ENCODE results near the gene ZDHHC24. TPM values are rescaled to one million over a fixed set of nuclear protein-coding genes. Genes with fewer than 3 reads are reported as not detected.
A peak's percentile ranks its signal among the peaks of the same experiment; 100 is the strongest.

Gene ZDHHC24
- total RNA-seq, 1 donor = 32.0 TPM

- no peak for DNase-seq (ENCODE audit: low read depth in 2 of 3, low spot score in 2 of 3)
Observed at GRCh38 chr11:66505276-66505816, 40.5 kb downstream of the ZDHHC24 start.

GRCh38 chr11:66498506-66498905 is 47.3 kb downstream of the ZDHHC24 start:
- no peak for DNase-seq (ENCODE audit: low read depth in 2 of 3, low spot score in 2 of 3)

- DNase-seq (ENCODE audit: low read depth in 2 of 3, low spot score in 2 of 3) = no peak
Observed at GRCh38 chr11:66497206-66497605, 48.6 kb downstream of the ZDHHC24 start.

DNA sequence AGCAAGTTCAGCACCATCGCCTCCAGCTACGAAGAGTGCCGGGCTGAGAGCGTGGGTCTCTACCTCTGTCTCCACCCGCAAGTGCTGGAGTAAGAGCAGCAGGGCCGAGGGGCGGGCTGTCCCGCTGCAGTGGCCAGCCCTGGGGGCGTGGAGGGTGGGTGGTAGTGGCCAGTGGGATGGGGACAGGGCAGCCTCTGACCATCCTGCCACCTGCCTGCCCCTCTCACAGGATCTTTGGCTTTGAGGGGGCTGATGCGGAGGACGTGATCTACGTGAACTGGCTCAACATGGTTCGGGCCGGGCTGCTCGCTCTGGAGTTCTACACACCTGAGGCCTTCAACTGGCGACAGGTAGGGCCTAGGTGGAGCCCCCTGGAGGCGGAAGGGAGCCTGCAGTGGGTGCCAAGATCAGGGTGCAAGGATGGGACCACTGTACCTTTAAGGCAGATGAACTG is 50.4 kb downstream of the ZDHHC24 start:
- DNase-seq (ENCODE audit: low read depth in 2 of 3, low spot score in 2 of 3) = no peak

DNA sequence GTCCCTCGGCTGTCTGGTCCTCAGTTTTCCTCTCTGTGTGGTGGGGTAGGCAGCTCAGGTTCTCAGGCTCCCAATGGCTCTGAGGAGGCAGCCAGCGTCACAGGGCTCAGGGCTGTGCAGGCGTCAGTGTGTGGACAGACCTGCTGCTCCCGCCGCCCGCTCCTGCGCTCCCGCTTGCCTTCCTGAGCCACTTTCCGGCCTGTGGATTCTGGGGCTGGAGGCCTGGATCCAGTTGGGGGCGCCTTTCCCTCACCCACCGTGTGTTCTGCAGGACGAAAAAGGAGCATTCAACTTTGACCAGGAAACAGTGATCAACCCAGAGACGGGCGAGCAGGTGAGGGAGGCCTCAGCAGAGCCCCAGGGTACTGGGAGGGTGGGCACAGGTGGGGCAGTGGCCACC is 50.9 kb downstream of the ZDHHC24 start:
- no peak for DNase-seq (ENCODE audit: low read depth in 2 of 3, low spot score in 2 of 3)

GRCh38 chr11:66494458-66494857 is 51.4 kb downstream of the ZDHHC24 start:
- DNase-seq (ENCODE audit: low read depth in 2 of 3, low spot score in 2 of 3) = no peak

GRCh38 chr11:66493130-66493529 is 52.7 kb downstream of the ZDHHC24 start:
- DNase-seq (ENCODE audit: low read depth in 2 of 3, low spot score in 2 of 3) = no peak

GRCh38 chr11:66492161-66492865 is 53.5 kb downstream of the ZDHHC24 start:
- DNase-seq (ENCODE audit: low read depth in 2 of 3, low spot score in 2 of 3) = no peak

- DNase-seq (ENCODE audit: low read depth in 2 of 3, low spot score in 2 of 3) = no peak
Observed at GRCh38 chr11:66491315-66491935, 54.4 kb downstream of the ZDHHC24 start.

DNA sequence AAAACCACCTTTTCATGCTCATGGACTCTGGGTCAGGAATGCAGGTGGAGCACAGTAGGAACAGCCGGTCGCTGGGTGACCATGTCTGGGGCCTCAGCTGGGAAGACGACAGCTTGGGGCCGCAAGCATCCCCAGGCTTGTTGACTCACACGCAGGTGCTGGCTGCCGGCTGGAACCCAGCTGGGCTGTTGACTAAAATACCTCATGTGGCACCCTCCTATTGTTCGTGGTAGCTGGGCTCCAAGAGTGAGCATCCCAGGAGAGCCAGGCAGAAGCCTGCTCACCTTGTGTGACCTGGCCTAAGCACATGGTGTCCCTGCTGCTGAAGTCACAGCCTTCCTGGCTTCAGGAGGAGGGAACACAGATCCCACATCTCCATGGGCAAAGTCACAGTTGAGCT is 56.2 kb downstream of the ZDHHC24 start:
- no peak for DNase-seq (ENCODE audit: low read depth in 2 of 3, low spot score in 2 of 3)

GRCh38 chr11:66488957-66489356 is 56.9 kb downstream of the ZDHHC24 start:
- no peak for DNase-seq (ENCODE audit: low read depth in 2 of 3, low spot score in 2 of 3)

DNA sequence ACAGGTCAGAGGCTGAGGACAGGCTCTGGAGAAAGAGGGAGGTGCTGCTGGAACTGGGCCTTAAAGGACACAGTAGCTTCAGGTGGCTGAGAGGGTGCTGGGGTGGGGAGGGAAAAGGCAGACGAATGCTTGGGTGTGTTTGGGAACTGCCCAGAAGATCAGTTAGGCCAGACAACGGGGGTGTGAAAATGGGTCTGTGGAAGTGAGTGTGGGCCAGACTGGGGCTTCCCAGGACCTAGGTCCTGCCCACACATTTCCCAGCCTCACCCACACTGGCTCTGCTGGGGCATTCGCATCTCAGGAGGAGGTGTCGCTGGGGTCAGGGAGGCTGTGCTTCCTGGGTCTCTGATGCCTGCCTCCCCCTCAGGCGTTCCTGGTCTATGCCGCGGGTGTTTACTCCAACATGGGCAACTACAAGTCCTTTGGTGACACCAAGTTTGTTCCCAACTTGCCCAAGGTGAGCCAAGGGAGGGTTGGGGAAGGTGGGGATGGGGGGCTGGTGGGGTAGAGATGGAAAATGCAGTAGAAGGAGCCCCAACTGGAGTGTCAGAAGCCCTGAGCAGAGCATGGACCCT is 61.0 kb downstream of the ZDHHC24 start:
- no peak for DNase-seq (ENCODE audit: low read depth in 2 of 3, low spot score in 2 of 3)

GRCh38 chr11:66480117-66480938 is 65.5 kb downstream of the ZDHHC24 start, which contains the start of gene DPP3:
DPP3 (plus strand) TSS chr11:66480434; CDS start chr11:66482201, 1,767 bp downstream.
- peak; percentile 77 to 98 (median 96) for DNase-seq (ENCODE audit: low read depth in 2 of 3, low spot score in 2 of 3)

DNA sequence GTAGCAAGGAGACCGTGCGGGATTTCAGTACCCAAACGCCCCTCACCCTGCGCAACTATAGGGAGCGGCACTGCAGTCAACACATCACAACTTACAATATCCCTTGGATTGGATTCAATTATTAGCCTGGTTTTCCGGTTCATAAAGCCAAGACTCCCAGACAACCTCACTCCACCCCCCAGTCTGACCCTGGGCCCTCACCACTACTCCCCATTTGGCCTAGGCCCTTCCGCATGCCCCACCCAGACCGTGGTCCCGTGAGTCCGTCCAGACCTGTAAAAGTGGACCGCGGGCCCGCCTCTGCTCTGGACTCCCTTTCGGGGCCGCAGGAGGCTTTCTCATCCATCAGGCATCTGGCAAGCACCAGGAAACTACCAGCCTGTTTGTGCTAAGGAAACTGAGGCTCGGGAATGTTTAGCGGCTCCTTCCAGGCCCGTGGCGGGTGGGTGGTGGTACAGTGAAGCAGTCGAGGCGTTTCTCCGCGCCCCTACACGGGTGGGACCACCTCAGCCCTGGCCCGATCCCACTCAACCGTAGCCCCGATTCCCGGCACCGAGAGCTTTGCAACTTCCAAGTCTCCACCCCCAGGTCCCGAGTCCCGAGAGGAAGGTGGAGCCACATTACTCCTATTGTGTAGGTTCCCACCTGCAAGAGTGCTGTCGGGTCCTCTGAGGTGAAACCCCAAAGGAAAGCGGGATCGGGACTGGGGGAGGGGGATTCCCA is 66.3 kb downstream of the ZDHHC24 start:
- DNase-seq (ENCODE audit: low read depth in 2 of 3, low spot score in 2 of 3) = no peak

DNA sequence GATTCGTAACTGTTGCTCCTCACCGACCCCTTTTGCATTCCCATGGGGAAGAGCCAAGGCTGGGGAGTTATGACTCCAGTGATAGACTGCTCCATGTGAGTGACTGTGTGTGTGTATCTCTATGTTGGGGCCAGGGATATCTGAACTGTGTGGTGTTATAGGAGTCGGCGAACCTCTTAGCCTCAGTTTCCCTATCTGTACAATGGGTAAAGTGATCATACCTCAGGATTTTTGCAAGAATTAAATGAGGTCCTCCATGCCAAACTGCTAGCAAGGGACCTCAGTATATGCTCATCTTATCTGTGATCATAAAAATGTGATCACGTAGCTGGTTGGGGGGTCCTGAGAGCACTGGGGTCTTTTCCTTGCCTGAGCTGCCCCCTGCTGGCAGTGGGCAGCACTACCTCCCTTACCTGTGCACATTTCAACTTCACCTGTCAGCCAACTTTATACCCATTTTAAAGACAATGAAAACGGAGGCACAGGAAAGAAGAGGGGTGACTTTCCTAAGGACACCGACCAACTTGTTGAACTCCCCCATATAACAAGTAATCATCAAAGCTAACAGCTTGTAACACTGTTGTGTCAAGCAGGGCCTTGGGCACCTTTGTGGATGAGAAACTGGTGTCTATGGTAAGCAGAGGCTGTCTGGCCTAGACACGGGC is 67.0 kb downstream of the ZDHHC24 start:
- DNase-seq (ENCODE audit: low read depth in 2 of 3, low spot score in 2 of 3) = peak in 2 of 3 donors; percentile 40 to 41

DNA sequence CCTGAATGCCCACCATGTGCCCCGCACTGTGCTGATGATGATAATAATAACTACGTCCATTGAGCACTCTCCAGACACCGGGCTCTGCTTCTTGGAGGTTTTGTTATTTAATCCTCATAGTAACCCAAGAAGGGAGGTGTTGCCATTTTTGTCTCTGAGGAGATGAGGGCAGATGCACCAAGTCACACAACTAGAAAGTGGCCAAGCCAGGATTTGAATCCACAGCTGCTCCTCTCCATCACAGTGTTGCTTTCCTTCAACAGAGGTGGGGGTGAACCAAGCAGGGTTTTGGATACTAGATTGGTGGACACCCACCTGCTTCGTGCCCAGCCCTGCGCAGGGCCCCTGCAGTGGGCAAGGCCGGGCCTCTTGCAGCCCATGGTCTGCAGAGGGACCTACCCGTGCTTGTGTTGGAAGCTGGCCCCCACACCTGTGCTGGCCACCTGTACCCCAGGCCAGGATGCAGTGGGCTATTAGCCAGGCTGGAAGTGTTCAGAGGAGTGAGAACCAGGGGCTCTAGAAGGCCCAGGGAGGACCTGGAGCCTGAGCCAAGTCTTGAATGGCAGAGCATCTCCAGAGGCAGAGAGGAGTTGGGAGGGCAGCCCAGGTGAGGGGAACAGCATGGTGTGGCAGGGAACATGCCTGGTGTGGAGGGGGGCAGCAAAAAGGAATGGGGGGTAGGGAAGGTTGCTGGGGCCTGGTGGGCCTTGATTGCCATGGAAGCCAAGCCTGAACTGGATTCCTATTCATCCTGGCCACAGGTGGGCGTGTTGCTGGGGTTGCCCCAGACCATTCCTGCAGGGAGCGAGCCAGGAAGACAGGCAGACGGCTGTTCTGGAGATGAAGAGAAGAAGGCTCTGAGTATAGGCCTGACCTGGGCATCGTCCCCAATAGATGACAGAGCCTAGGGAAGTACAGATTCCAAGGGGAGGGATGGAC is 68.3 kb downstream of the ZDHHC24 start:
- no peak for DNase-seq (ENCODE audit: low read depth in 2 of 3, low spot score in 2 of 3)

- no peak for DNase-seq (ENCODE audit: low read depth in 2 of 3, low spot score in 2 of 3)
Observed at GRCh38 chr11:66476841-66477251, 69.0 kb downstream of the ZDHHC24 start.

GRCh38 chr11:66476173-66476840 is 69.5 kb downstream of the ZDHHC24 start:
- DNase-seq (ENCODE audit: low read depth in 2 of 3, low spot score in 2 of 3) = no peak
